GM12878 (cell line): ENCODE measurements around the gene PARS2. TPM values are rescaled to one million over a fixed set of nuclear protein-coding genes. Genes with fewer than 3 reads are reported as not detected.

Experiments
- ATAC-seq: fragments of 200-7000 bp; cut with Tn5 transposase; 3 replicates; pipeline ENCODE4 v1.9.1; 2020; ENCODE audit warnings: mild to moderate bottlenecking, moderate library complexity
- BruUV-seq: library from RNA; stranded (reverse); fragments of 400-500 nt; replicated peaks from 2 replicates; lab custom pipeline; 2021; lab: Mats Ljungman, UMichigan
- CTCF ChIA-PET: fragments of 300-600 bp; sonication (Branson Sonifier 250); formaldehyde crosslinking; extraction: SDS; loops from one replicate; lab custom pipeline; 2021; ENCODE audit warnings: inconsistent platforms; lab: Yijun Ruan, JAX
- POLR2A ChIA-PET: fragments of 350-600 bp; formaldehyde crosslinking; extraction: SDS; loops from one replicate; lab custom pipeline; 2021; ENCODE audit warnings: inconsistent platforms; lab: Charles Lee
- RAD21 ChIA-PET: fragments of 300-600 bp; sonication (Branson Sonifier 250); formaldehyde crosslinking; loops from one replicate; lab custom pipeline; 2023; ENCODE audit warnings: antibody characterized with exemption; ENCODE audit not compliant: unreplicated experiment; lab: Charles Lee
- SMC1A ChIA-PET: fragments of 300-600 bp; sonication (Branson Sonifier 250); formaldehyde crosslinking; loops from one replicate; lab custom pipeline; 2023; ENCODE audit not compliant: unreplicated experiment, uncharacterized antibody; lab: Charles Lee
- DNase-seq: peaks from one replicate; pipeline ENCODE4 v3.0.0-alpha.2; 2011; ENCODE audit warnings: low read depth, low spot score
- FAIRE-seq: peaks from 3 replicates; lab custom pipeline; 2011; peaks lifted over from hg19 to GRCh38; lab: Jason Lieb, UNC
- H2AFZ ChIP-seq: 2 replicates; pipeline ENCODE4 v1.6.0; 2011; ENCODE audit warnings: low read depth, low read length, control low read depth; ENCODE audit not compliant: control insufficient read depth
- H3K27ac ChIP-seq: 2 replicates; pipeline ENCODE4 v1.5.1; 2011; ENCODE audit warnings: control low read depth; ENCODE audit not compliant: control insufficient read depth, insufficient read depth
- H3K27me3 ChIP-seq, 2 experiments: replicated peaks in 1 of 2; 2 replicates each; pipeline versions ENCODE4 v1.6.0 to v1.6.1; 2011; ENCODE audit warnings: low read length in 1 of 2; ENCODE audit not compliant: control insufficient read depth in 2 of 2, insufficient read depth in 2 of 2
- H3K36me3 ChIP-seq, 2 experiments: 2 replicates each; pipeline ENCODE4 v1.5.1; 2011; ENCODE audit warnings: low read length in 1 of 2; ENCODE audit not compliant: control insufficient read depth in 2 of 2, insufficient read depth in 2 of 2
- H3K4me1 ChIP-seq: 2 replicates; pipeline ENCODE4 v1.6.1; 2011; ENCODE audit warnings: mild to moderate bottlenecking, low read length, moderate library complexity, mixed read lengths; ENCODE audit not compliant: control insufficient read depth, insufficient read depth
- H3K4me2 ChIP-seq: 2 replicates; pipeline ENCODE4 v1.6.0; 2011; ENCODE audit warnings: control low read depth; ENCODE audit not compliant: control insufficient read depth, insufficient read depth
- H3K4me3 ChIP-seq: fragments of 200-600 bp; sonication (generic); 2 replicates; pipeline ENCODE4 v1.5.1; 2016
- H3K79me2 ChIP-seq: 2 replicates; pipeline ENCODE4 v1.6.0; 2011; ENCODE audit warnings: low read length; ENCODE audit not compliant: control insufficient read depth, insufficient read depth
- H3K9ac ChIP-seq: 2 replicates; pipeline ENCODE4 v1.8.0; 2011; ENCODE audit warnings: low read length, control low read depth, mixed read lengths; ENCODE audit not compliant: control insufficient read depth, insufficient read depth
- H3K9me3 ChIP-seq: replicated peaks from 3 replicates; pipeline ENCODE4 v1.5.1; 2011; ENCODE audit warnings: mild to moderate bottlenecking, low read length; ENCODE audit not compliant: control insufficient read depth, insufficient read depth
- H4K20me1 ChIP-seq: 2 replicates; pipeline ENCODE4 v1.6.0; 2011; ENCODE audit not compliant: control insufficient read depth, insufficient read depth
- CREM ChIP-seq: IDR thresholded peaks from 2 replicates; pipeline ENCODE4 v1.6.1; 2014; ENCODE audit warnings: antibody characterized with exemption, low read depth
- EGR1 ChIP-seq, 2 experiments: IDR thresholded peaks; 1 replicate in 1 of 2; 2 replicates in 1 of 2; pipeline ENCODE4 v1.6.1; 2011 to 2012; ENCODE audit warnings: low read depth in 2 of 2, low read length in 2 of 2, borderline replicate concordance in 1 of 2, mild to moderate bottlenecking in 1 of 2, moderate library complexity in 1 of 2
- JUND ChIP-seq: IDR thresholded peaks from 2 replicates; pipeline ENCODE4 v1.6.1; 2012; ENCODE audit warnings: low read depth, mild to moderate bottlenecking, low read length, improper control_type of control experiment, moderate library complexity
- MTA3 ChIP-seq: IDR thresholded peaks from 2 replicates; pipeline ENCODE4 v1.6.1; 2012; ENCODE audit warnings: low read length, inconsistent platforms, borderline replicate concordance
- NFYA ChIP-seq: IDR thresholded peaks from 2 replicates; pipeline ENCODE4 v1.6.1; 2011; ENCODE audit warnings: low read depth, mild to moderate bottlenecking, low read length, improper control_type of control experiment, borderline replicate concordance
- RBBP5 ChIP-seq: fragments of 200-600 bp; sonication (generic); conservative IDR thresholded peaks from 2 replicates; pipeline ENCODE4 v1.6.1; 2016
- WRNIP1 ChIP-seq: IDR thresholded peaks from 2 replicates; pipeline ENCODE4 v1.6.1; 2011; ENCODE audit warnings: low read depth, low read length, improper control_type of control experiment, borderline replicate concordance
- ZNF384 ChIP-seq: IDR thresholded peaks from 2 replicates; pipeline ENCODE4 v1.6.1; 2012; ENCODE audit warnings: low read depth, mild to moderate bottlenecking, low read length, improper control_type of control experiment, borderline replicate concordance
- WGBS: methylation state at CpG from one replicate; pipeline ENCODE4 v1.1.6; 2016; ENCODE audit warnings: low lambda C conversion rate; ENCODE audit not compliant: insufficient replicate concordance, insufficient coverage; ENCODE audit errors: missing lambda C conversion rate; 5-methylcytosine and 5-hydroxymethylcytosine counted together
- in situ Hi-C: fragments of 300-500 bp; cut with MboI; formaldehyde crosslinking; loops from 9 replicates; pipeline ENCODE4 v1.14.3; 2018; ENCODE audit warnings: mixed read lengths
- intact Hi-C: fragments of 100-400 bp; cut with micrococcal nuclease; formaldehyde crosslinking; loops from one replicate; pipeline ENCODE4 v1.14.2; 2022; ENCODE audit not compliant: unreplicated experiment
- polyA plus RNA-seq, 11 experiments: library from polyadenylated mRNA; depleted of rRNA in 4 of 11; unstranded in 6 of 11; stranded (reverse) in 5 of 11; fragments of >200 nt; fragmentation: Nextera tagmentation in 4 of 11; fragmentation: Illumina TruSeq in 1 of 11; extraction: Ambion mirVana in 4 of 11; extraction: Trizol in 1 of 11; gene quantifications; 1 replicate in 1 of 11; 2 replicates in 10 of 11; pipeline versions ENCODE4 v1.2.1 to v1.2.3, GENCODE V29; 2011 to 2016; ENCODE audit warnings: inconsistent platforms in 2 of 11, missing spikeins in 2 of 11, low read depth in 1 of 11
- total RNA-seq, 4 experiments: library from RNA; depleted of rRNA in 3 of 4; stranded (reverse); fragments of >200 nt in 3 of 4; fragmentation: Illumina TruSeq in 1 of 4; extraction: Trizol in 1 of 4; gene quantifications; 2 replicates each; pipeline versions ENCODE4 v1.2.1 to v1.2.3, GENCODE V29; 2013 to 2021
- TF ChIP-seq, protein P1 (sequence below): IDR thresholded peaks from 2 replicates; pipeline ENCODE4 v1.6.1; 2011; ENCODE audit warnings: low read depth, mild to moderate bottlenecking, low read length, moderate library complexity, borderline replicate concordance; ENCODE audit errors: extremely low read depth
- TF ChIP-seq, protein P2 (sequence below): IDR thresholded peaks from 2 replicates; pipeline ENCODE4 v1.6.1; 2012; ENCODE audit warnings: mild to moderate bottlenecking, low read depth, low read length
- TF ChIP-seq, protein P3 (sequence below): fragments of 150-350 bp; IDR thresholded peaks from 2 replicates; pipeline ENCODE4 v1.6.1; 2016; ENCODE audit warnings: low read depth, low read length

PARS2 gene
- total and polyA plus RNA-seq, 10 of the 15 experiments (the other 5 are each of a cell fraction or from before 2014, with no cell fraction given), result 3.7 to 12.2 (median 5.9) TPM

DNA sequence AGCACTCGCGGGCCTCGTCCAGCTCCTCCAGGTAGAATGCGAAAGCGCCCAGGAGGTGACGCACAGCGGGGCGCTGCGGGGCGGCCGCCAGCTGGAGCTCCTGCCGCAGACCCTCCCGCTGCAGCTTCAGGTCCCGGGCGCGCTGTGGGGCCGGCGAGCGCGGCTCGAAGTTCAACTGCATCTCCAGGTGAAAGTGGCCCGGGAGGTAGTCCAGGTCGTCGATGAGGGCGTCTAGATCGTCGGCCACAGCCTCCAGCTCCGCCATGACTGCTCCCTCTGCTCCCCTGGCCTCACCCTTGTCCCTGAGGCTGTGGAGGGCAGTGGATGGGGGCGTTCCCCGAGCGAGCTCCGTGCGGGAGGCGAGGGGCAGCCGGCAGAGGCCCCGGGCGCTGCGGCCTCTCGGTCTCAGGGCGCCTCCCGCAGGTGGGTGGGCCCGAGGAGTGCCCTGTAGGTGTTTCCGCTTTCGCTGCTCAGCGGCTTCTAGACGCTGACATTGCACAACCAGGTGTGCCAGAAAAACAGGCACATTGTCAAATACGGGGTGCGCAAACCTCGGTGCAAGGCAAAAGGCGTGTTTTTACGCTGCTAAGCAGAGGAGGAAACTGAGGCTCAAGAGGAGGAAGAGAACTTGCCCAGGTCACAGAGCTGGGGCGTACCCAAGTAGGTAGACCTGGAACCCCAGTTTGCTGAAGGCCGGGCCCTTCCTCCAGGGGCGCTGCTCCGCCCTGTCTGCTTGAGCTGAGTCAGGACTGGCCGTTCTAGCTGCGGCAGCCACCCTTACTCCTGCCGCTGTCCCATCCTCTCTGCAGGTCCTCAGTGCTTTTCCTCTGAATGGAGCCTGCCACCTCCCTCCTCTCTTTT lies 36.8 kb upstream of the PARS2 start, which contains the start of gene TTC22 (continued):
- TF ChIP-seq, protein P1, sequence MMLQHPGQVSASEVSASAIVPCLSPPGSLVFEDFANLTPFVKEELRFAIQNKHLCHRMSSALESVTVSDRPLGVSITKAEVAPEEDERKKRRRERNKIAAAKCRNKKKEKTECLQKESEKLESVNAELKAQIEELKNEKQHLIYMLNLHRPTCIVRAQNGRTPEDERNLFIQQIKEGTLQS, result no peak

DNA sequence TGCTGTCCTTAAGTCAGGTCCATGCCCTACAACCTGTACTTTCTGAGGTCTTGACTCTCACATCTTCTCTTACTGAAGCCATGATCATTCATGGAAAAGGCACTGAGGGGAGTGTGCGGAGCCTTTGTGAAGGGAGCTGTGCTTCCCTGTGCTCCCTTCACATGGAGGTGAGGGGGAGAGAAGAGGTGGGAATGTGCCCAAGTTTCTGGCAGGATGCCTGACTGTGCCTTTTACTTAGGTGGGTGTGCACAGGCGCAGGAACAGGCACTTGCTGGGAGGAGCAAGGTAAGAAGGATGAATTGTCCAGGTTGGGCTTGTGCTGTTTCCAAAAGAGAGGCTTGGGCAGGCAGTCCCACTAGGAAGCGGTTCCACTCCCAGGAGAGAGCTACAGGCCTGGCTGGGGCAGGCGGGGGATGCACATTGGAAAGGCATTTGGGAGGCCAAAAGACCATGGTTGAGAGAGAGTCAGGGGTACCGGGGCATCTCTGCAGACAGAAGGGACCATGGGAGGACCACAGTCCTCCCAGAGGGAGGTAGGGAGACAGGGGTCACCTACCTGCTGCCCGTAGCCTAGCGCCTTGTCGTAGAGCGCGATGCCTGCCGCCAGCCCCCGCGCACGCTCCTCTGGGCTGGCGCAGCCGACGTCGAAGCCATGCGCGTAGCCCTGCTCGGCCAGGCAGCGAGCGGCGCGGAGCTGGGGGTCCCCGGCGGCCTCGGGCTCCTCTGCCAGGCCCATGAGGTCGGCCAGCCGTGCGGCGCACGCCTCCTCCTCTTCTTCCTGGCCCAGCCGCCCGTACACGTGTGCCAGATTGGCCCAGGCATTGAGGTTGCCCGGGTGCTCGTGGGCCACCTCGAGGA lies 35.9 kb upstream of the PARS2 start:
- DNase-seq (no peak), FAIRE-seq (no peak), ATAC-seq (no peak)
- Histone ChIP-seq H3K4me3 (peak overlapping the region; percentile 72), H3K4me2 (peak overlapping the region; percentile 78), H3K27ac (no peak overlapping the region; the same call in 1 of the 2 replicates), H3K27me3 (no peaks in the 10 kb centered on the region), H3K79me2 (no peaks in the 10 kb centered on the region), H3K4me1 (peaks cover 37% of the 10 kb centered on the region), H3K9ac (peak overlapping the region; percentile 51), H3K9me3 (no peaks in the 10 kb centered on the region), H4K20me1 (no peaks in the 10 kb centered on the region), H3K36me3 (no peaks in the 10 kb centered on the region), H2AFZ (peak overlapping the region; percentile 99)
- intact Hi-C loops, result loop anchor here (2.0 to 5.0 kb wide), 2 partner anchors 35 to 748 kb away; partner anchors contain the start of genes PARS2, TCEANC2 and TMEM59
- SMC1A ChIA-PET, result interaction anchor here (0.7 to 2.4 kb wide), 8 partner anchors 8 to 311 kb away, joined by 3 to 14 read pairs (median 4); no protein-coding TSS in a partner anchor
- no TSS peak for BruUV-seq
- RAD21 ChIA-PET, result interaction anchor here (0.7 to 2.1 kb wide), 12 partner anchors 10 to 145 kb away, joined by 3 to 12 read pairs (median 4); partner anchors contain the start of gene TTC4
- in situ Hi-C loops, result no loop called here
- POLR2A ChIA-PET, result no interaction called here
- 65% methylated on average over 39 of the region's 39 CpGs for WGBS
- CTCF ChIA-PET, result interaction anchor here (0.6 to 6.5 kb wide), 20 partner anchors 8 to 396 kb away, joined by 3 to 60 read pairs (median 4); partner anchors contain the start of gene PARS2
- TF ChIP-seq CREM, result no peak
- TF ChIP-seq ZNF384, result no peak
- TF ChIP-seq JUND, result no peak
- no peak for TF ChIP-seq RBBP5
- TF ChIP-seq, protein P2, sequence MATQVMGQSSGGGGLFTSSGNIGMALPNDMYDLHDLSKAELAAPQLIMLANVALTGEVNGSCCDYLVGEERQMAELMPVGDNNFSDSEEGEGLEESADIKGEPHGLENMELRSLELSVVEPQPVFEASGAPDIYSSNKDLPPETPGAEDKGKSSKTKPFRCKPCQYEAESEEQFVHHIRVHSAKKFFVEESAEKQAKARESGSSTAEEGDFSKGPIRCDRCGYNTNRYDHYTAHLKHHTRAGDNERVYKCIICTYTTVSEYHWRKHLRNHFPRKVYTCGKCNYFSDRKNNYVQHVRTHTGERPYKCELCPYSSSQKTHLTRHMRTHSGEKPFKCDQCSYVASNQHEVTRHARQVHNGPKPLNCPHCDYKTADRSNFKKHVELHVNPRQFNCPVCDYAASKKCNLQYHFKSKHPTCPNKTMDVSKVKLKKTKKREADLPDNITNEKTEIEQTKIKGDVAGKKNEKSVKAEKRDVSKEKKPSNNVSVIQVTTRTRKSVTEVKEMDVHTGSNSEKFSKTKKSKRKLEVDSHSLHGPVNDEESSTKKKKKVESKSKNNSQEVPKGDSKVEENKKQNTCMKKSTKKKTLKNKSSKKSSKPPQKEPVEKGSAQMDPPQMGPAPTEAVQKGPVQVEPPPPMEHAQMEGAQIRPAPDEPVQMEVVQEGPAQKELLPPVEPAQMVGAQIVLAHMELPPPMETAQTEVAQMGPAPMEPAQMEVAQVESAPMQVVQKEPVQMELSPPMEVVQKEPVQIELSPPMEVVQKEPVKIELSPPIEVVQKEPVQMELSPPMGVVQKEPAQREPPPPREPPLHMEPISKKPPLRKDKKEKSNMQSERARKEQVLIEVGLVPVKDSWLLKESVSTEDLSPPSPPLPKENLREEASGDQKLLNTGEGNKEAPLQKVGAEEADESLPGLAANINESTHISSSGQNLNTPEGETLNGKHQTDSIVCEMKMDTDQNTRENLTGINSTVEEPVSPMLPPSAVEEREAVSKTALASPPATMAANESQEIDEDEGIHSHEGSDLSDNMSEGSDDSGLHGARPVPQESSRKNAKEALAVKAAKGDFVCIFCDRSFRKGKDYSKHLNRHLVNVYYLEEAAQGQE, result no peak
- TF ChIP-seq, protein P3, sequence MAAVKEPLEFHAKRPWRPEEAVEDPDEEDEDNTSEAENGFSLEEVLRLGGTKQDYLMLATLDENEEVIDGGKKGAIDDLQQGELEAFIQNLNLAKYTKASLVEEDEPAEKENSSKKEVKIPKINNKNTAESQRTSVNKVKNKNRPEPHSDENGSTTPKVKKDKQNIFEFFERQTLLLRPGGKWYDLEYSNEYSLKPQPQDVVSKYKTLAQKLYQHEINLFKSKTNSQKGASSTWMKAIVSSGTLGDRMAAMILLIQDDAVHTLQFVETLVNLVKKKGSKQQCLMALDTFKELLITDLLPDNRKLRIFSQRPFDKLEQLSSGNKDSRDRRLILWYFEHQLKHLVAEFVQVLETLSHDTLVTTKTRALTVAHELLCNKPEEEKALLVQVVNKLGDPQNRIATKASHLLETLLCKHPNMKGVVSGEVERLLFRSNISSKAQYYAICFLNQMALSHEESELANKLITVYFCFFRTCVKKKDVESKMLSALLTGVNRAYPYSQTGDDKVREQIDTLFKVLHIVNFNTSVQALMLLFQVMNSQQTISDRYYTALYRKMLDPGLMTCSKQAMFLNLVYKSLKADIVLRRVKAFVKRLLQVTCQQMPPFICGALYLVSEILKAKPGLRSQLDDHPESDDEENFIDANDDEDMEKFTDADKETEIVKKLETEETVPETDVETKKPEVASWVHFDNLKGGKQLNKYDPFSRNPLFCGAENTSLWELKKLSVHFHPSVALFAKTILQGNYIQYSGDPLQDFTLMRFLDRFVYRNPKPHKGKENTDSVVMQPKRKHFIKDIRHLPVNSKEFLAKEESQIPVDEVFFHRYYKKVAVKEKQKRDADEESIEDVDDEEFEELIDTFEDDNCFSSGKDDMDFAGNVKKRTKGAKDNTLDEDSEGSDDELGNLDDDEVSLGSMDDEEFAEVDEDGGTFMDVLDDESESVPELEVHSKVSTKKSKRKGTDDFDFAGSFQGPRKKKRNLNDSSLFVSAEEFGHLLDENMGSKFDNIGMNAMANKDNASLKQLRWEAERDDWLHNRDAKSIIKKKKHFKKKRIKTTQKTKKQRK, result no peak
- no peak for TF ChIP-seq NFYA
- no peak for TF ChIP-seq WRNIP1
- no peak for TF ChIP-seq MTA3
- no peak for TF ChIP-seq EGR1 (IDR thresholded peaks at IDR 0.05; ENCODE audit: borderline replicate concordance in 1 of 2, low read depth in 2 of 2, low read length in 2 of 2)
